Measurements from ENCODE around the gene DIPK1C.

Gene DIPK1C

DNA sequence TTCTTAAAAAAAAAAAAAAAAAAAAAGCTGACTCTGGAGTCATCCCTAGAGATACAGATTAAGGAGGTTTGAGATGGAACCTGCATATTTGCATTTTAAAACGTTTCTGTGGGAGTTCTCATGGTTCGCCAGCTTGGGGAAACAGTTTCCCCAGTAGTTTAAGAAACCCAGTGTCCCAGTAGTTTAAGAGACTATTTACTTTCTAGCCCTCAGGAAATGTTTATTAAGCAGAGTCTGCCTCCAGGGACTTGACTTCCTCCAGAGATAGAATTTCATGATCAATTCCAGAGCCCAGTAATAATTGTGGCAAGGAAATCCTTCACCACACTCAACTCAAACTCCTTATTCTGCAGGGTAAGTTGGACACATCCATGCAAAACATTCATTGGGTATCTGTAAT lies 39.1 kb downstream of the DIPK1C start:
- Histone ChIP-seq H3K4me2 (ENCODE audit: low read length) (no peak overlapping the region), H3K36me3 (ENCODE audit: control insufficient read depth in 1 of 2, insufficient read depth in 2 of 2, low read length in 2 of 2) (no peaks in the 10 kb centered on the region), H3K9ac (ENCODE audit: low read length) (no peak overlapping the region), H3K79me1 (ENCODE audit: low read length) (no peaks in the 10 kb centered on the region), H4K91ac (ENCODE audit: low read depth, low read length) (no peak overlapping the region), H2BK12ac (ENCODE audit: low read length) (no peak overlapping the region), H3K27ac (ENCODE audit: low read depth, low read length) (no peak overlapping the region), H2BK5ac (ENCODE audit: low read depth, low read length, poor library complexity) (no peak overlapping the region), H3K14ac (ENCODE audit: low read length) (no peak overlapping the region), H3K79me2 (ENCODE audit: control insufficient read depth, insufficient read depth, low read length, poor library complexity) (no peaks in the 10 kb centered on the region), H3K4me1 (ENCODE audit: control insufficient read depth in 1 of 2, insufficient read depth in 2 of 2, low read length in 2 of 2) (no peaks in the 10 kb centered on the region), H3K23ac (ENCODE audit: low read length) (no peak overlapping the region), H2BK120ac (ENCODE audit: insufficient read depth, low read length, poor library complexity) (no peak overlapping the region), H4K12ac (ENCODE audit: low read depth, low read length) (no peak overlapping the region), H3K4ac (ENCODE audit: low read depth, low read length) (no peak overlapping the region), H2AK5ac (ENCODE audit: low read length) (no peak overlapping the region), H3K18ac (ENCODE audit: low read length) (no peak overlapping the region), H4K8ac (ENCODE audit: low read depth, low read length) (no peak overlapping the region), H2AFZ (ENCODE audit: insufficient read depth, low read length, poor library complexity) (no peak overlapping the region), H3K27me3 (ENCODE audit: insufficient read depth, low read length) (no peaks in the 10 kb centered on the region), H3K9me3 (ENCODE audit: insufficient read depth, low read depth, low read length) (peaks cover 2% of the 10 kb centered on the region), H3K4me3 (ENCODE audit: low read depth, low read length) (no peak overlapping the region)
- no CpG with 5 or more reads among the region's 2 CpGs for WGBS (ENCODE audit: extremely low coverage, insufficient coverage, insufficient read length)
- no peak for DNase-seq

DNA sequence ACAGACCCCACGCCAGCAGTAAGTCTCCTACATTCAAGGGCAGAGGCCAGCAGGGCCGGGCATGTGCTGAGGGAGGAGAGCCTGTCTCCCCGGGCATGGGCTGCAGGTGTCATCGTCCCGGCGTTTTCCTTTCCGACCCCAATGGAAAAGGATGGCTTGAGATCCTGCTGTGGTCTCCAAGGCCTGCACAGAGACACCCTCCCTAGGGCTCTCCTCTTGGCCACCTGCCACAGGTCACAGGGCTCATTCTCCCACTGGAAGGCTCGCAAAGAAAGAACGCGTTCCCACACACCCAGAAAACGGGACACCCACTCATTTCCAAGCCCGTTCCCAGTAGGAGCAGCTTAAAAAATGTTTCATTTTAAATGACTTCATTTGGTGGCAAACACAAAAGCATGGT lies 41.0 kb downstream of the DIPK1C start:
- H2BK12ac ChIP-seq (ENCODE audit: low read length), result no peak overlapping the region

DNA sequence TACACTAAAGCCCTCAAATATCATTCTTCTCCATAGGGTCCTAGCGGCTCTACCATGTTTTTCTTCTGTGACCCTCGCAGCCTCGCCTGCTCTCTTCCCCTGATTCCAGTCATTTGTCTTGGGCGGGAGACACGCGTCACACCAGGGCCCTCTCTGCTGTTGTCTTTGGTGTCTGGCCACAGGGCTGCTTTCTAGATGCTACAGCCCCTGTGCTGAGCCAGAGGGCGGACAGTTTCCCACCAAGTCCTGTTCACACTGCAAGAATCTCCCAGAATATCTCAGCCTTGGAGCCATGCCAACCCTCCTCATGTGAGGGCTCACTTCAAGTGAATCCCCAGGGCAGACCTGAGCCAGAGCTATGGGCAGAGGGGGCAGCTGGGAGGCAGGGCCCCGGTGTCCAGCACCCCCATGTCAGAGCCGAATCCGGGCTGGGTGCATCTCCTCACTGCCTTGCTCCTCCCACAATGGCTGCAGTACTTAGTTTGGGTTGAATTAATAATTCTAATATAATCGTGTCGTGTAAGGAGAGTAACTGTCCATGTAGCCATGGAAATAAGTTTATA lies 42.1 kb downstream of the DIPK1C start:
- no peak overlapping the region for H2AK5ac ChIP-seq (ENCODE audit: low read length)
- no peaks in the 10 kb centered on the region for H3K4me1 ChIP-seq (ENCODE audit: control insufficient read depth in 1 of 2, insufficient read depth in 2 of 2, low read length in 2 of 2)
- H4K12ac ChIP-seq (ENCODE audit: low read depth, low read length), result no peak overlapping the region
- no peaks in the 10 kb centered on the region for H3K27me3 ChIP-seq (ENCODE audit: insufficient read depth, low read length)
- H3K9me3 ChIP-seq (ENCODE audit: insufficient read depth, low read depth, low read length), result no peaks in the 10 kb centered on the region
- H2BK120ac ChIP-seq (ENCODE audit: insufficient read depth, low read length, poor library complexity), result no peak overlapping the region
- WGBS (ENCODE audit: extremely low coverage, insufficient coverage, insufficient read length), result no CpG with 5 or more reads among the region's 12 CpGs
- H3K14ac ChIP-seq (ENCODE audit: low read length), result no peak overlapping the region
- no peak overlapping the region for H3K27ac ChIP-seq (ENCODE audit: low read depth, low read length)
- no peak for DNase-seq
- no peak overlapping the region for H2BK5ac ChIP-seq (ENCODE audit: low read depth, low read length, poor library complexity)
- H4K8ac ChIP-seq (ENCODE audit: low read depth, low read length), result no peak overlapping the region
- no peak overlapping the region for H3K9ac ChIP-seq (ENCODE audit: low read length)
- H3K4me3 ChIP-seq (ENCODE audit: low read depth, low read length), result no peak overlapping the region
- no peaks in the 10 kb centered on the region for H3K79me2 ChIP-seq (ENCODE audit: control insufficient read depth, insufficient read depth, low read length, poor library complexity)
- H2BK12ac ChIP-seq (ENCODE audit: low read length), result no peak overlapping the region
- no peak overlapping the region for H4K91ac ChIP-seq (ENCODE audit: low read depth, low read length)
- H3K36me3 ChIP-seq (ENCODE audit: control insufficient read depth in 1 of 2, insufficient read depth in 2 of 2, low read length in 2 of 2), result no peaks in the 10 kb centered on the region
- no peak overlapping the region for H3K18ac ChIP-seq (ENCODE audit: low read length)
- H2AFZ ChIP-seq (ENCODE audit: insufficient read depth, low read length, poor library complexity), result no peak overlapping the region
- no peak overlapping the region for H3K4ac ChIP-seq (ENCODE audit: low read depth, low read length)
- no peak overlapping the region for H3K23ac ChIP-seq (ENCODE audit: low read length)
- H3K79me1 ChIP-seq (ENCODE audit: low read length), result no peaks in the 10 kb centered on the region
- no peak overlapping the region for H3K4me2 ChIP-seq (ENCODE audit: low read length)

More for the DNA sequence above, 41.0 kb downstream of the DIPK1C start:
- no peak overlapping the region for H3K23ac ChIP-seq (ENCODE audit: low read length)
- no peak overlapping the region for H4K12ac ChIP-seq (ENCODE audit: low read depth, low read length)
- WGBS (ENCODE audit: extremely low coverage, insufficient coverage, insufficient read length), result no CpG with 5 or more reads among the region's 12 CpGs
- H2AK5ac ChIP-seq (ENCODE audit: low read length), result no peak overlapping the region
- no peak overlapping the region for H3K4me3 ChIP-seq (ENCODE audit: low read depth, low read length)
- H3K79me1 ChIP-seq (ENCODE audit: low read length), result no peaks in the 10 kb centered on the region
- H3K79me2 ChIP-seq (ENCODE audit: control insufficient read depth, insufficient read depth, low read length, poor library complexity), result no peaks in the 10 kb centered on the region
- H3K27me3 ChIP-seq (ENCODE audit: insufficient read depth, low read length), result no peaks in the 10 kb centered on the region
- no peak overlapping the region for H3K9ac ChIP-seq (ENCODE audit: low read length)
- DNase-seq, result no peak
- no peak overlapping the region for H2AFZ ChIP-seq (ENCODE audit: insufficient read depth, low read length, poor library complexity)
- H2BK120ac ChIP-seq (ENCODE audit: insufficient read depth, low read length, poor library complexity), result no peak overlapping the region
- H3K18ac ChIP-seq (ENCODE audit: low read length), result no peak overlapping the region
- peaks cover 2% of the 10 kb centered on the region for H3K9me3 ChIP-seq (ENCODE audit: insufficient read depth, low read depth, low read length)
- no peak overlapping the region for H3K14ac ChIP-seq (ENCODE audit: low read length)
- no peak overlapping the region for H3K27ac ChIP-seq (ENCODE audit: low read depth, low read length)
- no peak overlapping the region for H4K91ac ChIP-seq (ENCODE audit: low read depth, low read length)
- H3K4me2 ChIP-seq (ENCODE audit: low read length), result no peak overlapping the region
- H3K4ac ChIP-seq (ENCODE audit: low read depth, low read length), result no peak overlapping the region
- no peak overlapping the region for H2BK5ac ChIP-seq (ENCODE audit: low read depth, low read length, poor library complexity)
- H3K4me1 ChIP-seq (ENCODE audit: control insufficient read depth in 1 of 2, insufficient read depth in 2 of 2, low read length in 2 of 2), result no peaks in the 10 kb centered on the region
- H3K36me3 ChIP-seq (ENCODE audit: control insufficient read depth in 1 of 2, insufficient read depth in 2 of 2, low read length in 2 of 2), result no peaks in the 10 kb centered on the region
- H4K8ac ChIP-seq (ENCODE audit: low read depth, low read length), result no peak overlapping the region

DNA sequence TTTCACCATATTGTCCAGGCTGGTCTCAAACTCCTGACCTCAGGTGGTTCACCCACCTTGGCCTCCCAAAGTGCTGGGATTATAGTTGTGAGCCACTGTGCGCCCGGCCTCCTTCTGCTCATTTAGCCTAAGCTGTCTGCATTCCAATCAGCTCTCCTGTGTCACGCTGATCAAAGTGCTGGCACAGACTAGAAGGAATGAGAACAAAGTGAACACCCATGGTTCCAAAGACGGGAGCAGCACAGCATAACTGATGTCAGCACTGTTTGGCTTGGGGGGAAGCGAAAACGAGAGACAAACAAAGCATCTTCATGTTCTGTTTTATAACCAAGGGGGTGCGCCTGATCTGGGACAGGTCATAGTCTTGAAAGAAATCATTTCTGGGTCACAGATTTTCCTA lies 43.3 kb downstream of the DIPK1C start:
- Histone ChIP-seq H4K91ac (ENCODE audit: low read depth, low read length) (no peak overlapping the region), H3K14ac (ENCODE audit: low read length) (no peak overlapping the region), H3K4me2 (ENCODE audit: low read length) (no peak overlapping the region), H3K18ac (ENCODE audit: low read length) (no peak overlapping the region), H3K4me1 (ENCODE audit: control insufficient read depth in 1 of 2, insufficient read depth in 2 of 2, low read length in 2 of 2) (no peaks in the 10 kb centered on the region), H3K9ac (ENCODE audit: low read length) (no peak overlapping the region), H3K79me1 (ENCODE audit: low read length) (no peaks in the 10 kb centered on the region), H4K8ac (ENCODE audit: low read depth, low read length) (no peak overlapping the region), H3K27me3 (ENCODE audit: insufficient read depth, low read length) (no peaks in the 10 kb centered on the region), H3K4ac (ENCODE audit: low read depth, low read length) (no peak overlapping the region), H3K36me3 (ENCODE audit: control insufficient read depth in 1 of 2, insufficient read depth in 2 of 2, low read length in 2 of 2) (no peaks in the 10 kb centered on the region), H2BK120ac (ENCODE audit: insufficient read depth, low read length, poor library complexity) (no peak overlapping the region), H2AK5ac (ENCODE audit: low read length) (no peak overlapping the region), H3K9me3 (ENCODE audit: insufficient read depth, low read depth, low read length) (no peaks in the 10 kb centered on the region), H2BK5ac (ENCODE audit: low read depth, low read length, poor library complexity) (no peak overlapping the region), H4K12ac (ENCODE audit: low read depth, low read length) (no peak overlapping the region), H2AFZ (ENCODE audit: insufficient read depth, low read length, poor library complexity) (no peak overlapping the region), H3K23ac (ENCODE audit: low read length) (no peak overlapping the region), H3K79me2 (ENCODE audit: control insufficient read depth, insufficient read depth, low read length, poor library complexity) (no peaks in the 10 kb centered on the region), H2BK12ac (ENCODE audit: low read length) (no peak overlapping the region), H3K27ac (ENCODE audit: low read depth, low read length) (no peak overlapping the region), H3K4me3 (ENCODE audit: low read depth, low read length) (no peak overlapping the region)
- no peak for DNase-seq
- WGBS (ENCODE audit: extremely low coverage, insufficient coverage, insufficient read length), result no CpG with 5 or more reads among the region's 7 CpGs

All from trophoblast cell (in vitro differentiated cells and primary cell).